ENCODE measurements around the gene PLPPR4. TPM values are rescaled to one million over a fixed set of nuclear protein-coding genes. Genes with fewer than 3 reads are reported as not detected.

PLPPR4 gene
- total RNA-seq, 1 experiment from 2014 or later = 0.42 TPM

DNA sequence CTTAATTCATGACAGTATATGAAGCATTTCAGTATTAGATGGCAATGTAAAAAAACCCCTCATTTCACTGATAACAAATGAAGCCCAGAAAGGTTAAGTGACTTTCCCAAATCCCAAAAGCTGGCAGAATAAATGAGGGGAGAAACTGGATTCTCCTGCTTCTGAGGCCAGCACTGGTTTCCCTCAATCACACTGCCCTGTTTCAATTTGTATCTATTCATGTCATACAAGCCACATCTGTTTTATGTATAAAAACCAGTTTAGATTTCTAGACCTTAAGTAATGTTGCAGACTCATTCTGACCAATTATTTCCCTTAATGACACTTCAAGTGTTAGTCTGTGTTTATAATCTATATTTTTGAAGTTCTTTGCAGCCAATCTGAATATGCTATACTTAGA is 16.8 kb downstream of the PLPPR4 start (continued):
- TF ChIP-seq FOSL1 (IDR thresholded peaks at IDR 0.05; ENCODE audit: low read depth) (no peak), TCF7L2 (IDR thresholded peaks at IDR 0.05; ENCODE audit: borderline replicate concordance, extremely low read depth, insufficient read depth, insufficient read length) (no peak)
- TF ChIP-seq, protein P1, sequence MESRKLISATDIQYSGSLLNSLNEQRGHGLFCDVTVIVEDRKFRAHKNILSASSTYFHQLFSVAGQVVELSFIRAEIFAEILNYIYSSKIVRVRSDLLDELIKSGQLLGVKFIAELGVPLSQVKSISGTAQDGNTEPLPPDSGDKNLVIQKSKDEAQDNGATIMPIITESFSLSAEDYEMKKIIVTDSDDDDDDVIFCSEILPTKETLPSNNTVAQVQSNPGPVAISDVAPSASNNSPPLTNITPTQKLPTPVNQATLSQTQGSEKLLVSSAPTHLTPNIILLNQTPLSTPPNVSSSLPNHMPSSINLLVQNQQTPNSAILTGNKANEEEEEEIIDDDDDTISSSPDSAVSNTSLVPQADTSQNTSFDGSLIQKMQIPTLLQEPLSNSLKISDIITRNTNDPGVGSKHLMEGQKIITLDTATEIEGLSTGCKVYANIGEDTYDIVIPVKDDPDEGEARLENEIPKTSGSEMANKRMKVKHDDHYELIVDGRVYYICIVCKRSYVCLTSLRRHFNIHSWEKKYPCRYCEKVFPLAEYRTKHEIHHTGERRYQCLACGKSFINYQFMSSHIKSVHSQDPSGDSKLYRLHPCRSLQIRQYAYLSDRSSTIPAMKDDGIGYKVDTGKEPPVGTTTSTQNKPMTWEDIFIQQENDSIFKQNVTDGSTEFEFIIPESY (IDR thresholded peaks at IDR 0.05; ENCODE audit: extremely low read depth, insufficient replicate concordance, low read length) = no peak

DNA sequence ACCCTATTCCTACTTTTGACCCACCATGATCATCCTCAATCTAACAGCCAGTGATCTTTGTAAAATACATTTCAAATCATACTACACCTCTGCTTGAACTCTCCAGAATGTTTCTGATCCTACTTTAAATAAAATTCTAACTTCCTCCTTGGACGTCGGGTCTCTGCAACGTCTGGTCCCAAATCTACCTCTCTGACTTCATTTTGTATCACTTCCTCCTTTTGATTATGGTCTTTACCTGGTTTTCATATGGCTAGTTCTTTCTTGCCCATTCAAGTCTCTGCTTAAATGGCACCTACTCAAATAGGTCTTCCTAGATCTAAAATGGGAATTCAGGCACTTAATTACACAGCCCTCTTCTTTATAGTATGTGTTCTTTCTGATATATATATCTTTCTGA is 18.2 kb downstream of the PLPPR4 start:
- H3K27ac ChIP-seq (ENCODE audit: low read depth, low read length) = no peak overlapping the region
- RAD21 ChIA-PET (ENCODE audit: low non-redundant PET in 1 of 2, low total read pairs in 2 of 2, uncharacterized antibody in 2 of 2, unreplicated experiment in 2 of 2) = no interaction called here
- no peaks in the 10 kb centered on the region for H3K27me3 ChIP-seq (ENCODE audit: insufficient read depth, low read length)
- DNase-seq (ENCODE audit: low read depth, low spot score) = no peak
- no peak overlapping the region for H3K4me3 ChIP-seq (replicated peaks in 1 of 2; ENCODE audit: low read depth in 1 of 2, low read length in 2 of 2)
- H4K20me1 ChIP-seq (ENCODE audit: insufficient read depth) = no peaks in the 10 kb centered on the region
- no peak overlapping the region for H2AFZ ChIP-seq (ENCODE audit: low read depth, low read length, poor library complexity, severe bottlenecking)
- no peaks in the 10 kb centered on the region for H3K4me1 ChIP-seq (ENCODE audit: control insufficient read depth in 1 of 2, insufficient read depth in 2 of 2, low read length in 2 of 2)
- H3K4me2 ChIP-seq (ENCODE audit: low read length) = no peak overlapping the region
- H3K9me3 ChIP-seq (ENCODE audit: control insufficient read depth in 1 of 2, insufficient read depth in 1 of 2, low read depth in 1 of 2, low read length in 2 of 2) = no peaks in the 10 kb centered on the region
- POLR2A ChIA-PET = no interaction called here
- H3K9me2 ChIP-seq (ENCODE audit: insufficient read depth) = no peaks in the 10 kb centered on the region
- ATAC-seq = no peak
- no peaks in the 10 kb centered on the region for H3K36me3 ChIP-seq (ENCODE audit: control insufficient read depth in 1 of 2, insufficient read depth in 2 of 2, low read length in 2 of 2)
- intact Hi-C loops (cut with micrococcal nuclease) = no loop called here
- no peak overlapping the region for H3K9ac ChIP-seq (ENCODE audit: low read length)
- no TSS peak for BruUV-seq (replicated peaks)
- no peaks in the 10 kb centered on the region for H3K79me2 ChIP-seq (ENCODE audit: insufficient read depth, low read length)
- CTCF ChIA-PET = no interaction called here
- TF ChIP-seq ZNF274 (IDR thresholded peaks at IDR 0.05; ENCODE audit: low read depth, low read length) (no peak), EGR1 (IDR thresholded peaks at IDR 0.05; ENCODE audit: low read depth) (no peak), CEBPB (IDR thresholded peaks at IDR 0.05; ENCODE audit: low read depth) (no peak), ZFX (IDR thresholded peaks at IDR 0.05) (no peak), SIN3A (IDR thresholded peaks at IDR 0.05; ENCODE audit: low read depth) (no peak), SRF (IDR thresholded peaks at IDR 0.05; ENCODE audit: low read depth) (no peak), MAX (IDR thresholded peaks at IDR 0.05) (no peak), EZH2phosphoT487 (IDR thresholded peaks at IDR 0.05; ENCODE audit: borderline replicate concordance) (no peak), TCF7L2 (IDR thresholded peaks at IDR 0.05; ENCODE audit: borderline replicate concordance, extremely low read depth, insufficient read depth, insufficient read length) (no peak), REST (IDR thresholded peaks at IDR 0.05; ENCODE audit: low read depth) (no peak), RAD21 (IDR thresholded peaks at IDR 0.05; ENCODE audit: low read depth) (no peak)
- TF ChIP-seq, protein P2, sequence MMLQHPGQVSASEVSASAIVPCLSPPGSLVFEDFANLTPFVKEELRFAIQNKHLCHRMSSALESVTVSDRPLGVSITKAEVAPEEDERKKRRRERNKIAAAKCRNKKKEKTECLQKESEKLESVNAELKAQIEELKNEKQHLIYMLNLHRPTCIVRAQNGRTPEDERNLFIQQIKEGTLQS (IDR thresholded peaks at IDR 0.05) = no peak
- TF ChIP-seq, protein P3, sequence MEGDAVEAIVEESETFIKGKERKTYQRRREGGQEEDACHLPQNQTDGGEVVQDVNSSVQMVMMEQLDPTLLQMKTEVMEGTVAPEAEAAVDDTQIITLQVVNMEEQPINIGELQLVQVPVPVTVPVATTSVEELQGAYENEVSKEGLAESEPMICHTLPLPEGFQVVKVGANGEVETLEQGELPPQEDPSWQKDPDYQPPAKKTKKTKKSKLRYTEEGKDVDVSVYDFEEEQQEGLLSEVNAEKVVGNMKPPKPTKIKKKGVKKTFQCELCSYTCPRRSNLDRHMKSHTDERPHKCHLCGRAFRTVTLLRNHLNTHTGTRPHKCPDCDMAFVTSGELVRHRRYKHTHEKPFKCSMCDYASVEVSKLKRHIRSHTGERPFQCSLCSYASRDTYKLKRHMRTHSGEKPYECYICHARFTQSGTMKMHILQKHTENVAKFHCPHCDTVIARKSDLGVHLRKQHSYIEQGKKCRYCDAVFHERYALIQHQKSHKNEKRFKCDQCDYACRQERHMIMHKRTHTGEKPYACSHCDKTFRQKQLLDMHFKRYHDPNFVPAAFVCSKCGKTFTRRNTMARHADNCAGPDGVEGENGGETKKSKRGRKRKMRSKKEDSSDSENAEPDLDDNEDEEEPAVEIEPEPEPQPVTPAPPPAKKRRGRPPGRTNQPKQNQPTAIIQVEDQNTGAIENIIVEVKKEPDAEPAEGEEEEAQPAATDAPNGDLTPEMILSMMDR (IDR thresholded peaks at IDR 0.05 in 2 of 3, conservative IDR thresholded peaks at IDR 0.05 in 1 of 3; ENCODE audit: borderline replicate concordance in 1 of 3, insufficient read depth in 1 of 3, low read depth in 2 of 3, low read length in 2 of 3) = no peak
- TF ChIP-seq, protein P1 (IDR thresholded peaks at IDR 0.05; ENCODE audit: extremely low read depth, insufficient replicate concordance, low read length) = no peak

Data from HCT116 (cell line).